HG03442 (cell line): Measurements from ENCODE around the gene GFM1.
A peak's percentile ranks its signal among the peaks of the same experiment; 100 is the strongest.
"Not testable (repeated sequence)": the region's sequence is repeated elsewhere in the genome, so short reads cannot be mapped to it uniquely, and the experiment has no call there.

Experiments
- ATAC-seq: cut with Tn5 transposase; IDR thresholded peaks from one replicate; pipeline ENCODE4 v1.9.1; 2021; ENCODE audit warnings: mild to moderate bottlenecking, moderate library complexity; ENCODE audit not compliant: unreplicated experiment

The GFM1 gene

GRCh38 chr3:158672215-158673176 lies 28.2 kb downstream of the GFM1 start, which contains the start of gene LXN:
Gene LXN, minus strand, starts transcription at chr3:158672648. Its CDS starts 170 bp downstream, at chr3:158672478.
- peak; percentile 99 for ATAC-seq

DNA sequence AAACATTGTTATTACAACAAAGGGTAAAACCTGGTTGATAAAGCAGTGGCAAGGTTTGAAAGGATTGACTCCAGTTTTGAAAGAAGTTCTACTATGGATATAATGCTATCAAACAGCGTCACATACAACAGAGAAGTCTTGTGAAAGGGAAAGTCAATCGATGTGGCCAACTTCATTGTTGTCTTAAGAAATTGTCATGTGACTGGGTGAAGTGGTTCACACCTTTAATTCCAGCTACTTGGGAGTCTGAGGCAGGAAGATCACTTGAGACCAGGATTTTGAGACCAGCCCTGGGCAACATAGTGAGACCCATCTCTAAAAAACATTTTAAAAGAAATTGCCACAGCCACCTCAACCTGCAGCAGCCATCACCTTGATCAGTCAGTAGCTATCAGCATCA lies 34.4 kb downstream of the GFM1 start:
- ATAC-seq: no peak

- no peak for ATAC-seq
Observed at GRCh38 chr3:158679547-158680000, 35.2 kb downstream of the GFM1 start.

- ATAC-seq: no peak
Observed at GRCh38 chr3:158680861-158681260, 36.5 kb downstream of the GFM1 start.

DNA sequence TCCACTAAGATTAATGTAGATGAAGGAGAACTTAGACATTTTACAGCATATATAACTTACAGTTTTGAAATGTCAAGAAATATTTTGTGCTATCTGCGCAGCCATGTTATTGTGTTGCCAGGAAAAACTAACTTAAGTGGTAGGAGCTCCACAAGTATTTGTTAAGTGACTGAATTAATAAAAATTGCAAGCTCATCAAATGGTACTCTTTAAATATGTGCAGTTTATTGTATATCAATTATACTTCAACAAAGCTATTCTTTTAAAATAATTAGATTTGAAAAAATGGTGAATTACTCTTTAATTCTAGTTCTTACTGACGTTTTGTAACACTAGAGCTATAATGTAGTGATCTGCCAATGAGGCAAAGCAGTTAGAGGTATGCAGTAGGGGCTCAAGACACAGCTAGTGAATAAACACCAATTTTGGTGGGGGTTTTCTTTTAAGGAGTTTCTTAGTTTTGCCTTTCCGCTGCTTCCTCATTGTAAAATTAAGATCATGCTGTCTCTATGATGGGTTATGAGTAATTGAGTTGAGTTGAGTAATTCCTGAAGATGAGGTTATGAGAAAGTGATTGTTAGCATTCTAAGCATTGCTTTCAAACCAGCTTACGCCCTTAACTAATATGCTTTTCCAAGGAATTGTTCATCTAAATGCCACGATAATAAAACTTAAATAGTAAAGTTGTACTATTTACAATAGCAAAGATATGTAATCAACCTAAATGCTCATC lies 39.1 kb downstream of the GFM1 start:
- ATAC-seq: peak; percentile 46

DNA sequence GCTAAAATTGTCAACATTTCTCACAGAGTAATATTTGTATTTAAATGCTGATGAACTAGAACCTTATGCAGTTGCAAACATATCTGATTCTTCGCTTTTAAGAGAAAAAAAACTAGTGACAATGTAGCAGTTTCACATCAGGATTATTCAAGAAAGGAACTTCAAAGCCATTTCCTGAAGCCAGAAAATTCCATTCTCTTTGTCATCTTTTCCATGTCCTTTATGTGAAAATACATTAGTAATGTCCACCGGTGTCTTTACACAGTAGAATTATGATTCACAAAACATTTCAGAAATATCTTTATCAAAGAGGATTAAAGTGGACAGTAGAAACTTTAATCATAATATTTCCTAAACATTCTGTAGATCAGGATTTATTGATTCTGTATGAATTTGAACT lies 40.8 kb downstream of the GFM1 start:
- no peak for ATAC-seq

DNA sequence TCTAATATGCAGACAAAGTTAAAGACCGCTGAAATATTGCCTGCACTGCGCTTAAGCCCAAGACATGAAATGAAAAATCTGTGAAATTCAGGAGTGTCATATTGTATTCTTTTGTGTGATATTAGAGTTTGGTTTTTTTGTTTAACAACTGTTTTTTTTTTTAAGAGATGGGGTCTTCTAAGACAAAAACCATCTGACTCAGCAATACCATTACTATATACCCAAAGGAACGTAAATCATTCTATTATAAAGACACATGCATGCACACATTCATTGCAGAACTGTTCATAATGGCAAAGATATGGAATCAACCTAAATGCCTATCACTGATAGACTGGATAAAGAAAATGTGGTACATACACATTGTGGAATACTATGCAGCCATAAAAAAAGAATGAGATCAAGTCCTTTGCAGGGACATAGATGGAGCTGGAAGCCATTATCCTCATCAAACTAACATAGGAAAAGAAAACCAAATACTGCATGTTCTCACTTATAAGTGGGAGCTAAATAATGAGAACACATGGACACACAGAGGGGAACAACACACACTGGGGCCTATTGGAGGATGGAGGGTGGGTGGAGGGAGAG lies 49.6 kb downstream of the GFM1 start:
- not testable (repeated sequence) for ATAC-seq

GRCh38 chr3:158696618-158697017 lies 52.3 kb downstream of the GFM1 start:
- ATAC-seq: no peak

- ATAC-seq: no peak
Observed at GRCh38 chr3:158700559-158700958, 56.2 kb downstream of the GFM1 start.

DNA sequence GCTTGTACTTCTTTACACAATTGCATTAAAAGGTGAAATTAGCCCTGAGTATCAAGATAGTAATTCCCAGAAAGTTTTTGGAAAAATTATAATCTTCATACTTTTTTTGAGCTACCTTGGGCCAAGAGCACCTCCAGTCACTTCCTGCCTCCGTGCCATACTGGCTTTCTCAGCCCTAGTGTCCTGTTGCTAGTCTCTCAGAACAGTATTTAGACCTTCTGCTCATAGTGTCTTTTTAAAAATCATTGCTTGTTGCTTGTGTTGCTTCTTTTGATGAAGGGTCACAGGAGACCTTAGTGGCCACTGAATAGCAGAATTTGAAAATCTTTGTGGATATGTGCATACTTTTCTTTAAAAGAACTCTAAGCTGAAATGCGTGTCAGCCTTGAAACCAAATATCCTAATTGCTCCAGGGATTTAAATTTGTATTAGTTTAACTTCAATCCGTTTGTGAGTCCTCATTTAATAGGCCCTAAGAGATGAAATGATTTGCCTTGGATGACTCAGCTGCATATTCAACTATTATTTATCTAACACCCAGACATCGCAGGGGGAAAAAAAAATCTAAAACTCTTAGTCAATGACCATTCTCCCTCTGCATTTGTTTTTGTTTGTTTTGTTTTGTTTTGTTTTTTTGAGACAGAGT lies 57.2 kb downstream of the GFM1 start:
- ATAC-seq: no peak

DNA sequence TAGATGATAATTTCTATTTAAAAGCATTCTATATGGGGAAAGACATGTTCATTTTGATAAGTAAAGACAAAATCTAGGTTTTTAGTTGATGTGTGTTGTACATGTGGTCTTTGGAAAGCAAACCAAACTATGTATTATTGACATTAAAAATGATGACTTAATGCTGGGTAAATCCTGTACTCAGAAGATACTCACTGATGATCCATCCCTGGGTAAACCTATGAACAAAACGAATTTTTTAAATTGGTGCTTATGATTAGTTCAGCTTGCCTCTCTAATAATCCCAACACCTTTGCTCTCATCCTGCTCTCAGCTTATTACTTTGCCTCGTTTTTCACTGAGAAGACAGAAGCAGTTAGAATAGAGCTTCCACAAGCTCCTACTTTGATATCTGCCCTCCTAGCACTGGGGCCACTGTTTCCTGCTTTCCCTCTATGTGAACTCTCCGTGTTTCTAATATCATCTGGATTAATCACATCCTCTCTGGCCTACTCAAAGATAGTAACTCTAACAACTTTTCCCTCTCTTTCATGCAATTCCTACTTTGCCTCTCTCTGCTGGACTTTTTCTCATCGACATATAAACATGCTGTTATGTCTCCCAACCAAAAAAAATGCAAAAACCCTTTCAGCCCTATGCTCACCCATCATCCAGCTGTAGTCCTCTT lies 58.6 kb downstream of the GFM1 start:
- ATAC-seq: no peak

GRCh38 chr3:158703566-158703965 lies 59.2 kb downstream of the GFM1 start:
- ATAC-seq: no peak

GRCh38 chr3:158709666-158710083 lies 65.3 kb downstream of the GFM1 start:
- ATAC-seq: no peak

DNA sequence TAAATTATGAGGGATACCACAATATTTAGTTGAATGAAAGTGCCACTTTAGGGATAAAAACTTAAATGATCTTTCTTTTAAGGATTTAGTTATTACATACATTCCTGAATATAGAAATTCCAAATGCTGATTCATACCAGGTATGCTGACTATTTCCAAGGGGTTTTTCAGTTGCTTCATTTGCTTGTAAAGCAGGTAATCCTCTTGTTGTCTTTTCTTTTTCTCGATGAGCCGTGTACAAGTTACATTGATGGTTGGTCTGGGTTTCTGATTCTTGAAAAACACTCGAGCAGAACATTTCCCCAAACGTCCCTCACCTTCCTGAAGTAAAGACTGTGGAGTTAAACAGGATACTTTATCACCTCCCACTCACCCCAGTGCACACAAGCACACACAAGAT lies 66.3 kb downstream of the GFM1 start:
- ATAC-seq: no peak

- ATAC-seq: peak; percentile 59
Observed at GRCh38 chr3:158711886-158712285, 67.6 kb downstream of the GFM1 start.

- peak; percentile 57 for ATAC-seq
Observed at GRCh38 chr3:158712443-158712842, 68.1 kb downstream of the GFM1 start.

GRCh38 chr3:158713094-158713499 lies 68.8 kb downstream of the GFM1 start:
- ATAC-seq: no peak

- ATAC-seq: no peak
Observed at GRCh38 chr3:158717576-158717975, 73.2 kb downstream of the GFM1 start.

GRCh38 chr3:158718490-158719170 lies 74.3 kb downstream of the GFM1 start:
- ATAC-seq: no peak

DNA sequence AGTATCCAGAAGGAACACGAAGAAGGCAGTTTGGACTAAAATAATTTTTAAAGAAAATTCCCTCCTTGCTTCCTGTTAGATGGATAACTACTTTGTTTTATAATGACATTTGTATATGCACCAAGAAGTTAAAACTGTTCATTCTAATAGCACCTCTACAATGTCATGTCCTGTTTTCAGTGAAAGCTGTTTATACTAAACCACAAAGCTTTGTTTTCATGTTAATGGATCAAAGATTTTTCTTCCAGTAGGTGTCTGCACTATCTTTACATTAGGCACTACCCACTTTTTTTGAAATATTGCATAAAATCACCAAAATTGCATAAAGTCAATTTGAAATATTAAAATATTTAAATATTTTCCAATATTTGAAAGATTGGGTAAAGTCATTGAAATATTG lies 77.8 kb downstream of the GFM1 start:
- ATAC-seq: no peak
